Stimulated activated CD4-positive, alpha-beta T cell treated with anti-CD3 and anti-CD28 coated beads, Interleukin-1b, Interleukin-23, amount 100 ng/mL, for 4 hours (primary cell): ENCODE results near the gene DCUN1D2.
"Not testable (repeated sequence)": the region's sequence is repeated elsewhere in the genome, so short reads cannot be mapped to it uniquely, and the experiment has no call there.

Experiments
- DNase-seq, 2 donors: peaks; one replicate each; pipeline ENCODE4 v3.0.0-alpha.2; 2020; ENCODE audit warnings: low read depth in 2 of 2

DCUN1D2 gene

DNA sequence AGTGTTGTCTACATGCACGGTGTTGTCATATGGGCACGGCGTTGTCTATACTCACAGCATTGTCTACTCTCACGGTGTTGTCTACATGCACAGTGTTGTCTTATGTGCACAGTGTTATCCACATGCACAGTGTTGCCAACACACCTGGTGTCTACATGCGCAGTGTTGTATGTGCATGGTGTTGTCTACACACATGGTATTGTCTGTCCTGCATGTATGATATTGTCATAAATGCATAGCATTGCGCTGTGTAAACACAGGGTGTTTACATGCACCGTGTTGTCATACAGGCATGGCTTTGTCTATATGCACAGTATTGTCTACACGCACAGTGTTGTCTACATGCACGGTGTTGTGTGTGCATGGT is 44.0 kb downstream of the DCUN1D2 start:
- DNase-seq = no peak

DNA sequence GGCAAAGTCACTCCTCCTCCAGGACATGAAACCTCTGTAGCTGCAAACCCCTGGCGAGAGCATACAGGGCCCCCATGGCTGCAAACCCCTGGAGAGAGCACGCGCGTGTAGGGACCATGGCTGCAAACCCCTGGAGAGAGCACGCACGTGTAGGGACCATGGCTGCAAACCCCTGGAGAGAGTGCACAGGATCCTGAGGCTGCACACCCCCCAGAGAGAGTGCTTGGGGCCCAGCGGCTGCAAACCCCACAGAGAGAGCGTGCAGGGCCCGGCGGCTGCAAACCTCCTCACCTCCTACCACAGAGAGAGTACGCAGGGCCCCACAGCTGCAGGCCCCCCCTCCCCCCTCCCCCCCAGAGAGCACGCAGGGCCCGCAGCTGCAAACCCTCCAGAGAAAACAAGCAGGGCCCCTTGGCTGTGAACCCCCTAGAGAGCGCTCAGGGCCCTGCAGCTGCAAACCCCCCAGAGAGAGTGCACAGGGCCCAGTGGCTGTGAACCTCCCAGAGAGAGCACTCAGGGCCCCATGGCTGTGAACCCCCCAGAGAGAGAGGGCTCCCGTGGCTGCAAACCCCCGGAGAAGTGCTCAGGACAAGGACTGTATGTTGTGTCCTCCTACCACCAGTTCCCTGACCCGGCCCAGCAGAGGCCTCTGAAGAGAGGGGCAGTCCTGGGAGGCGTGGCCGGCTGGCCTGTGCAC is 44.6 kb downstream of the DCUN1D2 start:
- DNase-seq = no peak

DNA sequence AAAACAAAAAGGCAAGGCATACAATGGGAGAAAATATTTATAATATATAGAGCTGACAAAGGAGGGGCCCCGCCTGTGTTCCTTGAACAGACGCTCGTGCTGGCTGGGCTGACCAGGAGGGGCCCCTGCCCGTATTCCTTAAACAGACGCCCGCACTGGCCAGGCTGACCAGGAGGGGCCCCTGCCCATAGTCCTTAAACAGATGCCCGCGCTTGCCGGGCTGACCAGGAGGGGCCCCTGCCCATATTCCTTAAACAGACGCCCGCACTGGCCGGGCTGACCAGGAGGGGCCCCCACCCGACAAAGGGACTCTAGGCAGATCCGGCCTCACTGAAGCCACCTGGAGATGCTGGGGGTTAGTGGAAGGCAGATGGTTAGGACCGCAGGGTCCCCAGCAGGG is 46.5 kb downstream of the DCUN1D2 start:
- DNase-seq = no peak

DNA sequence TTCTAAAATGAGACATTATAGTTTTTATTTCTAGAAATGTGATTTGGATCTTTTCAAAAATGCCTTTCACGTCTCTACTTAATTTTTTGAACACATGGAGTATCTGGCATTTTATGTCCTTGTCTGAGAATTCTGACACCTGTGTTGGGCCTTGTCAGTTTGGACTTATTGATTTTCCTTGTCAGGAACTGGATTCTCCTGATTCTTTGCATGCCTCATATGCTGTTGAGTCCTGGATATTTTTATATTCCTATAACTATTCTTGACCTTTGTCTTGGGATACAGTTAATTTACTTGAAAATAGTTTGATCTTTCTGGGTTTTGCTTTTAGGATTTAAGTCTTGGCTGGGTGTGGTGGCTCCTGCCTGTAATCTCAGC is 47.5 kb downstream of the DCUN1D2 start:
- no peak for DNase-seq

DNA sequence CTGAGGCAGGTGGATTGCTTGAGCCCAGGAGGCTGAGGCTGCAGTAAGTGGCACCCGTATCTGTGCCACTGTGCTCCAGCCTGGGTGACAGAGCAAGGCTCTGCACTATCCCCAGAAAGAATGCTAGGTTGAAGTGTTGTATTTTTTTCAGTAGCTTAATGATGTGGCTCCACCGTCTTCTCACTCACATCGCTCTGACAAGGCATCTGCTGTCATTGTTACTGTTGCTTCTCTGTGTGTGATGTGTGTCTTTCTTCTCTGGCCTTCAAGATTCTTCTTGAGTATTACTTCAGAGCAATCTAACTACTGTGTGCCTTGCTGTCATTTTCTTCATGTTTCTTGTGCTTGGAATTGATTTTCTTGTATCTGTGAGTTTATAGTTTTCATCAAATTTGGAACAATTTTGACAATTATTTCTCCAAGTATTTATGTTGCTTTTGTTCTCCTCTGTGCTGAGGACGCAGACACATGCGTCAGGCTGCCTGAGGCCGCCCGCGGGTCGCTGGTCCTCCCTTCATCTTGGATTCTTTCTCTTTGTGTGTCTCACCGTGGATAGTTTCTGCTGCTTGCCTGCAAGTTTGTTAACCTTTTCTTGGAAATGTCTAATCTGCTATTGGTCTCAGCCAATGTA is 48.0 kb downstream of the DCUN1D2 start:
- no peak for DNase-seq

DNA sequence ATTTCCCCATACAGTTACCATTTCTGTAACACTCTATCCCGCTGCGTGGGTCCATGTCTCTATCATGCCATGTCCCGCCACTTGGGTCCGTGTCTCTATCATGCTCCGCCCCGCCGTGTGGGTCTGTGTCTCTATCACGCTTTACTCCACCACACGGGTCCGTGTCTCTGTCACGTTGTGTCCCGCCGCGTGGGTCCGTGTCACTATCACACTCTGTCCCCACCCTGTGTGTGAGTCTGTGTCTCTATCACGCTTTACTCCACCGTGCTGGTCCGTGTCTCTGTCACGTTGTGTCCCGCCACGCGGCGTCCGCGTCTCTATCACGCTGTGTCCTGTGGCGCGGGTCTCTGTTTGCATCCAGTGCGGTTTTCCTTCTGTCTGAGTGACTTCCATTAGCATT is 48.9 kb downstream of the DCUN1D2 start:
- DNase-seq = no peak

DNA sequence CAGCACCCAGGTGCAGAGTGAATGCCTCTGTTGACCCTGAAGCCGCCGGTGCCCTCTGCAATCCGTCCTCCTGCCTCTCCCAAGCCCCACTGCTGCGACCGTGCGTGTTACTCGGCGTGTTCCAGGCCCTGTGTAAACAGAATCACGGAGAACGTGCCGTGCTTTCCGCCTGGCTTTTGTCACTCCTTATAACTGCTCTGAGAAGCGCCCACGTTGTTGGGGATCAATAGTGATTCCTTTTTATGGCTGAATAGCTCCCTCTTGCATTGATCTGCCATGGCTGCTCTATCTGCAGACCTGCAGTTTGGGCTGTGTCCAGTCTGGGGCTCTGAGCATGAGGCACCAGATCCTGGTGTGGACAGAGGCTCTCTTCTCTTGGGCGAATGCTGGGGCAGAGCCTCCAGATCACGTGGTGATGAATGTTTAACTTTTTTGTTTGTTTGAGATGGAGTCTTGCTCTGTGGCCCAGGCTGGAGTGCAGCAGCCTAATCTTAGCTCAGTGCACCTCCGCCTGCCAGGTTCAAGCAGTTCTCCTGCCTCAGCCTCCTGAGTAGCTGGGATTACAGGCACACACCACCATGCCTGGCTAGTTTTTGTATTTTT is 53.0 kb downstream of the DCUN1D2 start:
- DNase-seq = no peak

DNA sequence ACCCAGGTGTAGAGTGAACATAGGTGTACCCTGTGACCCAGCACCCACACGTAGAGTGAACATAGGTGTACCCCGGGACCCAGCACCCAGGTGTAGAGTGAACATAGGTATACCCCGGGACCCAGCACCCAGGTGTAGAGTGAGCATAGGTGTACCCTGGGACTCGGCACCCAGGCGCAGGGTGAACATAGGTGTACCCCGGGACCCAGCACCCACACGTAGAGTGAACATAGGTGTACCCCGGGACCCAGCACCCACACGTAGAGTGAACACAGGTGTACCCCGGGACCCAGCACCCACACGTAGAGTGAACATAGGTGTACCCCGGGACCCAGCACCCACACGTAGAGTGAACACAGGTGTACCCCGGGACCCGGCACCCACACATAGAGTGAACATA is 53.6 kb downstream of the DCUN1D2 start:
- DNase-seq = not testable (repeated sequence)

DNA sequence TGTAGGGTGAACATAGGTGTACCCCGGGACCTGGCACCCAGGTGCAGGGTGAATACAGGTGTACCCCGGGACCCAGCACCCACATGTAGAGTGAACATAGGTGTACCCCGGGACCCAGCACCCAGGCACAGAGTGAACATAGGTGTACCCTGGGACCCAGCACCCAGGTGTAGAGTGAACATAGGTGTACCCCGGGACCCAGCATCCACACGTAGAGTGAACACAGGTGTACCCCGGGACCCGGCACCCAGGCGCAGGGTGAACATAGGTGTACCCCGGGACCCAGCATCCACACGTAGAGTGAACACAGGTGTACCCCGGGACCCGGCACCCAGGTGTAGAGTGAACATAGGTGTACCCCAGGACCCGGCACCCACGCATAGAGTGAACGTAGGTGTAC is 54.6 kb downstream of the DCUN1D2 start:
- not testable (repeated sequence) for DNase-seq

DNA sequence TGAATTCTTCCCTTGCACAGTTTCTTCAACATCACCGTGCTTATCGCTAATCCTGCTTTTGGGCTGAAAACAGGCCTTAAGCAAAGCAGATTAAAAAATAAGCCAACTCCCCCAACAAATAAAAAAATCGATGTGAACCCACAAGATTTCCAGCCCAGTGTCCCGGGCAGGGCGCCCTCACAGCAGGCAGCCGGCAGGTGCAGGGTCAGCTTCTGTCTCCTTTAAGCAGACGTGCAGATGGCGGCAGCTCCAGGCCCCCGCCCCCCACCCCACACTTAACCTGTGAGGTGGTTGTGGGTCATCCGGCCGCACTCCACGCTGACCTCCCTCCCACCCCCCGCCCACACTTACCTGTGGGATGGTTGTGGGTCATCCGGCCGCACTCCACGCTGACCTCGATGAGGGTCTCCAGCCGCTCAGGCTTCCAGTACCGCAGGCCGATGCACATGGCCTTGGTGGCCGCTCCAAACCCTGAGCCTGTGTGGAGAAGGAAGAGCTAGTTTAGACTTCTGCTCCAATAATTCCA is 57.1 kb downstream of the DCUN1D2 start:
- DNase-seq = no peak

DNA sequence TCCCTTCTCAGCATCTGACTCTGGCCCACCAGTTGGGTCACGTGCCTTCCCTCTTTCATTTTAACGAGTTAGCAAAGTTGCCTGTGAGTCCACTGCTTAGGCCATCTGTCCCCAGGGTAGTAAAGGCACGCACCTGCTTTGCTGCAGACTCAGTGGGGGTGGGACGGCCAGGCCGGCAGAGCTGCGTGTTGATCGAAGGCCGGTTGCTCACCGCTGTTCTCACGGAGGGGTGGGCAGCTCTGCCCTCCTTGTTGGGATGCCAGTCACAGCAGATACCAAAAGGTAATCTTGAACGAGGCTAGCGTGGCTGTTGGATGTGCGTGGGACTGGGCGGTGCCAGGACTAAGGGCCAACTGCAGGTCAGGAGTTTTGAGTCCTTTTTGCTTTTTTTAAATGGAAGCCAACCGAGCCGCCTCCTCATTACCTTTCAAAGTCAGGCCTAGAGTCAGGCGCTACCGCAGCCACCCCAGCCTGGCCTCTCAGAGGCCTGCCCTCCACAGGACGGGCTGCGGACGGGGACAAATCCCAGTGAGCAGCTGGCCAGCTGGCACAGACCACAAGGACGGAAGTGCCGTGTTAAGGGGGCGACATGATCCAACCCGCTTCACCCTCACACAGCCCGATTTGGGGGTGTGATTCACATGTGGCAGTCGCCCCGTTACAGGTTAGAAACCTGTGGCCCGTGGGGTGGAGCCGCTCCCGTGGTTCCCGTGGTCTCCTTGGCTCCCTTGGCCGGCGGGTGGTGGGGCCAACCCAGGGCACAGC is 57.8 kb downstream of the DCUN1D2 start:
- DNase-seq = no peak

DNA sequence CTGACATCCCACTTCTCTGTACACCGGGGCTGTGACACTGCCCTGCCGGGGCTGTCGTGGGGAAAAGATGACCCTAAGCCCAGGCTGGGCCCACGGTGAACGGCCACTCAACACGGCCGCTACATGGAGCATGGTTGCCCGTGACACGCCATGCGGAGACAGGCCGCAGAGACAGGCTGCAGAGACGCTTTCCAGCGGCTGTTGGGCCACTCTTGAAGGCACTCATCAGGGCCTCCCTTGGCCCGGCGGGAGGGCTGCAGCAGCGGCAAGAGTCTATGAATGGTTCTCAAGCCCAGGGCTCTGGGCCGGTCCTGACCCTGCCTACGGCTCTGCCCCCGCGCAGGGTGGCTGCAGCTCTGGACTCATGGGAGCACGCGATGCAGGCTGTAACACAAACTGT is 59.3 kb downstream of the DCUN1D2 start:
- DNase-seq = no peak

DNA sequence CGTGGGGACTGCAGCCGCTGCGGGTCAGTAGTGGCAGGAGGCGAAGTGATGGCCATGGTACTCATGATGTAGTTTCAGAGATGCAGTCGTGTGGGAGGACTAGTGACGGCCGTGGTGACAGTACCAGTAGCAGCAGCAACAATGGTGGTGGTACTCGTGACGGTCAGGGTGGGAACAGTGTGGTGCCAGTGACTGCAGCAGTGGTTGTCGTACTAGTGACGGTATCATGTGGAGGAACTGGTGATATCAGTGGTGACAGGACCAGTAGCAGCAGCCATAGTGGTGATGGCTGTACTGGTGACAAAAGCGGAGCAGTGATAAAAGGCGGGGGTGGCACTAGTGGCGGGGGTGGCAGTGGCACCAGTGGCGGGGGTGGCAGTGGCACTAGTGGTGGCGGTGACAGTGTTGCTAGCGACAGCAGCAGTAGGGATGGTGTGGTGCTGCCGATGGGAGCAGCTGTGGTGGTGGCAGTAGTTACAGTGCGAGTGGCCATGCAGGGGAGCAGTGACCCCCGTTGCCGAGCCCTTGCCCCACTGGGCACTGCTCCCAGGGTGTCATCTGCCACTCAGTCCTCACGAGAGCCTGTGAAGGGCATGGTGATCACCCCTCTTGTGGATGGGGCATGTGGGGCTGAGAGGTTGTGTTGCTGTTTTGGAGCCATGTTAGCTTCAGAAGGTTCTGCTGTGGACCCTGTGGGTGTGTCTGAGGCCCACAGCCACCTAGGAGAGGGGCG is 60.0 kb downstream of the DCUN1D2 start:
- no peak for DNase-seq

DNA sequence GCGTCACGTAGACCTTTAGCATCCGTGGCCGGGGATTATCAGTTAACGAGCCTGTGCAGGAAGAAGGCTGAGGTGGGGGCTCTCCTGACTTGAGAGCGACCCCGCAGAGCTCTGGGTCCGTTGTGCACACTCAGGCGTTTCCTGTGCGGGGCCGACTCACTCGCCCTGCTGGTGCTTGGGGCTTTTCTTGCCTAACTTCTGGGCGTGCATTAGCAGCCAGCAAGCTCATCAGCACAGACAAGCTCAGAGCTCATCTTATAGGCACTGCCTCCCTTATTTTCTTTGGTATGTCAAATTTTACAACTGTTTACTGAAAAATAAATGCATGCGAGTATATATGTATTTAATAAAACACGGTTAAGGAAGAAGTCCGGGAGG is 60.9 kb downstream of the DCUN1D2 start:
- DNase-seq = no peak

DNA sequence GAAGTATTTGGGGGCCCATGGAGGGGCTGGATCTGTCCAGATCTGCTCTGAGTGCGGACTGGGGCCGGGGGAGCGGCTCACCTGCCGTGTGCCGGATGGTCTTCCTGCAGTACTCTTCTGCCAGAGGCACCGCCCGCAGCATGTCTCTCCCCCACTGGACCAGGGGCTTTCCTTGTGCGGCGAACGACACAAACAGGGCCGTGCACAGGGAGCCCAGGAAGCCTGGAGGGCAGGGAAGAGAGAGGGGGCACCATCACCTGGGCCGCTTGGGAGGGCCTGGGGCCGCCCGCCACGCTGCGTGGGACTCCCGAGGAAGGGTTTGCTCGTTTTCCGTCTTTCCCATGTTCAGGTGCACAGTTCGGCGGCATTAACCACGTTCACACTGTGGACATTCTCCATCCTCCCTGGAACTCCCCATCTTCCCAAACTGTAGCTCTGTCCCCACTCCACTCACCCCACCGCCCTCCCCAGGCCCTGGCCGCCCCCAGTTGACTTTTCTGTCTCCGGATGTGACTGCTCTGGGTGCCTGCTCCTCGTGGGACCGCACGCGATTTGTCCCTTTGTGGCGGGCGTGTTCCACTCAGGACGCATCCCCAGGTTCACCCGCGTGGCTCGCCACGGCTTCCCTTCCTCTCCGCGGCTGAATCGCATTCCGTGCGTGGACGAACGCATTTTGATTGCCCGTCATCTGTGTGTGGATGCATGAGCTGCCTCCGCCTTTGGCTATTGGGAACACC is 61.5 kb downstream of the DCUN1D2 start:
- DNase-seq = no peak

DNA sequence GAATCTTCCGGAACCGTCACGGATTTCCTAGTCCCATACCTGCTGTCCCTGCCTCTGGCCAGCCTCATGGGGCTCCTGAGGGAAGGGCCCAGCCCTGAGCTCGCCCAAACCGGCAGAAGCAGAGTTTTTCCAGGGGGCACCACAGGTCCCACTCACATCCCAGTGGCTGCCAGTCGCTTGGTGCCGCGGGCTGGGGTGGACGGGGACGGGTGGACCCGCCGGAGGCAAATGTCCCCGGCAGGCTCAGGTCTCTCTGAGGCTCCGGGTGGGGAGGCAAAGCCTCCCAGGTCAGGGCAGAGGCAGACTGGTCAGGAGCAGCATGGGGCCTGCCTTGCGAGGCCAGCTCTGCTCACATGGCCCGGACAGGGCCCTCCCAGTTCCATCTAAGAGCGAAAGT is 62.0 kb downstream of the DCUN1D2 start:
- no peak for DNase-seq

DNA sequence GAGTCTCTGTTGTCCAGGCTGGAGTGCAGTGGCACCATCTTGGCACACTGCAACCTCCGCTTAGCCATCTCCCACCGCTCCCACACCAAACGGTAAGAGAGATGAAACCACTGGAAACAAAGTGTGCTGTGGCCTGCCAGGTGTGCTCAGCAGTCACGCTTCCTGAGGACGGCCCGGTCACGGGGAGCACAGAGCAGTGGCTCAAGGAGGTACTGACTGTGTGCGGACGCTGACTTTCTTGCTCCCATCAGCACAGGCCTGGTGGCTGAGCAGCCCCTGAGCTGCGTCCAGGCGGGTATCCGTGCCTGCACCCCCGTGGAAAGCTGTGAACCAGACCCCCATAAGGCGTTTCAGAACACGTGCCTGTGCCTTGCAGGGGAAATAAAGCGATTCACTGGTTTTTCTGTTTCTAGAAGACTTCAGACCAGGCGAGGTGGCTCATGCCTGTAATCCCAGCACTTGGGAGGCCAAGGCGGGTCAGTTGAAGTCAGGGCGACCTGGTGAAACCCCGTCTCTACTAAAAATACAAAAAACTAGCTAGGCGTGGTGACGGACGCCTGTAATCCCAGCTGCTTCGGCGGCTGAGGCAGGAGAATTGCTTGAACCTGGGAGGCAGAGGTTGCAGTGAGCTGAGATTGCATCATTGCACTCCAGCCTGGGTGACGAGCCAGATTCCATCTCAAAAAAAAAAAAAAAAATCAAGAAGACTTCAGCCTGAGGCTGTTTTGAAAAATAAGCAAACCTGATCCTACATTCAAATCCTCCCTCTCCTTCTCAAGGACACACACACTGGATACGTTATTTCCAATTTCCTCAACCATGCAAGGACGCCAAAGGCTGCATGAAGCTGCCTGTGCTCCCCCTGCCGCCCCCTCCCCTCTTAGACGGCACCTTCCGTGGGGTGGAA is 62.7 kb downstream of the DCUN1D2 start:
- DNase-seq = no peak

DNA sequence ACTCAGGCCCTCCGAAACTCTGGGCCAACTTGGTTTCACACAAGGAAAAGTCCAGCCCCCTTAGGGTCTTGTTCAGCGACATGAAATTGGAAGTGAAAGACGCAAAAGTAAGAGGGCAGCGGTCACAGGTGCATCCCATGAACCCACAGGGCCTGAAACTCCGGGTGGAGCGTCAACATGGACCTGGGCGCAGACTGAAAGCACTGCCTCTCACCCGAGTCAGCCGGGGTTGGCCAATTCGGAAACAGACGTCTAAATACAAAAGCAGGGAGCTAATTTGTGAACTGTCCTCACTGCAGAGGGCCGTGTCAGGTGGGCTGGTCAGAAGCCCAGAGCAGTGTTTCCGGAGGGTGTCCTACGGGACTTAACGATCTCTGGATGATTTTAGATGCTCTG is 63.9 kb downstream of the DCUN1D2 start:
- DNase-seq = no peak

DNA sequence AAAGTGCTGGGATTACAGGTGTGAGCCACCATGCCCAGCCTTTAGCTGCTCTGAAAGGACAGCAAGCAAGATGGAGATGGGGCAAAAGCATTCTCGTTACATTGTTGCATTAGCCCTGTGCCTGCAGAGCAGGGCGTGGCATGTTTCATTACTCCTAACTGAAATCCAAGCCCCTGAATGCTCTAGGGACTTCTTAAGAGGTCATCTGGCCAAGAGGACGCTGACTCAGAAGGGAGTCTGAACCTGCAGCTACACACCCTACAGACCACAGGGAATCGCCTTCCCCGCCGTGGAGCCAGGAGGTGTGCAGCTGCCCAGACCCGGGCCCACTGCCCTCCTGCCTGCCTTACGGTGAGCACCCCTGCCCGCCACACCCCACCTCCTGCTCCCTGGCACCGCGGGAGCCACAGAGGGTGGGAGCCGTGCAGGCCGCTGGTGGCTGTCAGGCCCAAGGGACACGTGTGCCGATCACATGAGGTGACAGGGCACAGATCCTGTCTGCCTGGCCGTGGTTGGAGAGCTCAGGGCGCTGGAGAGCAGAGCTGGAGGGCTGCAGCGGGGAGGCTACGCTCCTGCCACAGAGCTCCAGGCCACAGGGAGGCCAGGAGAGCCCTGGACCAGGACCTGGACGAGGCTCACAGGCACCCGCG is 64.4 kb downstream of the DCUN1D2 start:
- DNase-seq = no peak
